GM19023 (cell line): ENCODE data around the gene CCKAR.
"Not testable (repeated sequence)": the region's sequence is repeated elsewhere in the genome, so short reads cannot be mapped to it uniquely, and the experiment has no call there.

ENCODE experiments used
- ATAC-seq: cut with Tn5 transposase; IDR thresholded peaks from one replicate; pipeline ENCODE4 v1.9.1; 2021; ENCODE audit warnings: mild to moderate bottlenecking, moderate library complexity; ENCODE audit not compliant: unreplicated experiment

Gene CCKAR, protein sequence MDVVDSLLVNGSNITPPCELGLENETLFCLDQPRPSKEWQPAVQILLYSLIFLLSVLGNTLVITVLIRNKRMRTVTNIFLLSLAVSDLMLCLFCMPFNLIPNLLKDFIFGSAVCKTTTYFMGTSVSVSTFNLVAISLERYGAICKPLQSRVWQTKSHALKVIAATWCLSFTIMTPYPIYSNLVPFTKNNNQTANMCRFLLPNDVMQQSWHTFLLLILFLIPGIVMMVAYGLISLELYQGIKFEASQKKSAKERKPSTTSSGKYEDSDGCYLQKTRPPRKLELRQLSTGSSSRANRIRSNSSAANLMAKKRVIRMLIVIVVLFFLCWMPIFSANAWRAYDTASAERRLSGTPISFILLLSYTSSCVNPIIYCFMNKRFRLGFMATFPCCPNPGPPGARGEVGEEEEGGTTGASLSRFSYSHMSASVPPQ

DNA sequence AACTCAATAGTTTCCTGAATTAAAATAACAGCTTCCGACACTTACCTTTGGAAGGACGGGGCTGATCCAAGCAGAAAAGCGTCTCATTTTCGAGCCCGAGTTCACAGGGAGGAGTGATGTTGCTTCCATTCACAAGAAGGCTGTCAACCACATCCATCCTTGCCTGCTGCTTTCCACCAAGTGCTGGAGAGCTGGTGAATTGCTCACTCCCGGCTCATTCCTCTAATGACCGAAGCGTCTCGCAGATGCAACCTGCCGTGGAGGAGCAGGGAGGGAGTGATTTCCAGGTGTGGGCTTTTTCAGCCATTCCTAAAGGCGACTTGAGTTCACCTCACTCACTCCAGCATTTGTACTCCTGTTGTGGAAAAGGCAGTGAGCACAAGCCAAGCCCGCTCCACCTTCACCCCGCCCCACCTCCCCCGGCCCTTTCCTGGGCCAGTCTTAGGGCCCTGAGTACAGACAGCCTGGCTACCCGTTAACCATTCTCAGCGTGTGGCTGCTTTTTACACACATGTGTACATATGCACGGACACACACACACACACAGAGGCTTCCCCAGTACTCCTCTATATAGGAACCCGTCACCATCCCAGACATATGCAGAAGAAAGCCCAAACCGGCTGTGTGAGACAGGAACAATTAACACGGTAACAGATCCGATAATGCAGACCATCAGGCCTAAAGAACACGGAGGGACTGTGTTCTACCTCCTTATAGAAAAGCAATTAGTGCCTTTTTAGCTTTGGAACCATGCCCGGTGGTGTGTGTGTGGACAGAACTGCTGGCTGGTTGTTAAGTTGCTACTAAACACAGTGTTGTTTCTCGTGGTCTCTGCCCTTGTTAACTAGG lies at the start of gene CCKAR:
CCKAR (minus strand) TSS at position 374 of the 849 bp plus-strand sequence; CDS start at position 157, 217 bp downstream.
- no peak for ATAC-seq

- ATAC-seq = no peak
These were observed 43.4 kb upstream of the CCKAR start for GRCh38 chr4:26533685-26534084.

GRCh38 chr4:26531491-26532116 lies 41.3 kb upstream of the CCKAR start:
- ATAC-seq = no peak

DNA sequence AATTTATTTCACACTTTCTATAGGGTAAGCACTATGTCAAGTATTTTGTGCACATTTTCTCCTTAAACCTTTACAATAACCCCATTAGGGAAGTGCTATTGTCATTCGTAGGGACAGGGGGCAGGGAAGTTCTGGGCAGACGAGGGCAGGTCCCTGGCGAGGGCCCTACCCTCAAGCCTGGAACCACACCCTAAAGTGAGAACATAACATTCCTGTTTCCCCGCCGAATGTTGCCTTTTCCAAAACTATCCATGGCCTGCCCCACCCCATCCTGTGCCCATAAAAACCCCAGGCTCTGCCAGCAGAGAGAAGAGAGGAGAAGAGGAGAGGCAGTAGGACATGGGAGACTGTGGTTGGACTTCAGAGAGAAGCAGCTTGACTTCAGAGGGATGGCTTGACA lies 39.8 kb upstream of the CCKAR start:
- no peak for ATAC-seq

DNA sequence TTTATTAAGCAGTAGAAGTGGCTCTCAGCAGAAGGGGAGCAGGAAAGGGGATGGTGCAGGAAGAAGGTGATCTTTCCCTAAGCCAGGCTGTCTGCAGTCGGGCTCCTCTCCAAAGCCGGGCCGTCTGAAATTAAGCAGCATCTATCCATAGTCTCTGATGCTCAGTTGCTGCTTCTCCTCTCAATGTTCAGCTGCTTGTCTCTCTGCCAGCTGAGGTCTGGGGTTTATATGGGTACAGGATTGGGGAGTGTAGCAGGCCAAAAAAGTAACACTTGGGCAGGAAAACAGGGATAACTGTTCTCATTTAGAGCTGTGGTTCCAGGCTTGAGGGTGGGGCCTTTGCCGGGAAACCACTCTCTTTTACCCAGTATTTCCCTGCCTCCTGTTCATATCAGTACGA lies 39.2 kb upstream of the CCKAR start:
- ATAC-seq = no peak

GRCh38 chr4:26525771-26526150 lies 35.5 kb upstream of the CCKAR start:
- ATAC-seq = no peak

- ATAC-seq = no peak
These were observed 35.0 kb upstream of the CCKAR start for GRCh38 chr4:26525136-26525770.

- no peak for ATAC-seq
These were observed 33.7 kb upstream of the CCKAR start for GRCh38 chr4:26524011-26524410.

DNA sequence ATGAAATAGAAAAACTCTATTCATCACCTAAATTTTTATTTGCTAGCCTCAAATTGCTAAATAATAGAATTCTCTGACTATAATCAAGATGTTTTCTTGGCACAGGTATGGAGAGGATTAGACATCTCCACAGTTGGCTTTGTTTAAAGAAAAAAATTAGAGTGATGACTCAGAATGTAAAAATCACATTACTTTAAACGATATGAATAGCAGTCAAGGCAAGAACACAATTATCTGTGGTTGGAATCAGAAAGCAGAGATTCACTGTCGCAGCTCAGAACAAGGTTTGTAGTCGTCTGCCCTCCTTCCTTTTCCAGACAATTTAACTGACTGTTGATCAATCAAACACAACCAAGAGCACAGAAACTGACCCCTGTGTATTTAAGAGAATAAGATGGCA lies 32.2 kb upstream of the CCKAR start:
- ATAC-seq = no peak

GRCh38 chr4:26520728-26521450 lies 30.6 kb upstream of the CCKAR start:
- no peak for ATAC-seq

DNA sequence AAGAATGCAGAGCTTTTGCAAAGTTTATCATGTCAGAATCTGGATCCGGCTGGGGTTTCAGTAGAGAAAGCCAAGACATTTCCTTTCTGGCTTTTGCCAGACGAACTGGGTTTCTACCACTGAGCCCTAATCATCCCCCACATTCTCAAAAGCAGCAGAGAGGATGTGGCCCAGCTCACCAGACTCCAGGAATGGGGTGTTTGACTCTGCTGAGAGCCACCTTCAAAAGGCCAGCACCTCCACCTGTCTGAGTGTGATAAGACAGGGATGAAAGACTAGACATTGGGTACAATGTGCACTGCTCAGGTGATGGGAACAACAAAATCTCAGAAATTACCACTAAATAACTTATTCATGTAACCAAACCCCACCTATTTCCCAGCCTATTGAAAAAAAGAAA lies 25.7 kb upstream of the CCKAR start:
- no peak for ATAC-seq

DNA sequence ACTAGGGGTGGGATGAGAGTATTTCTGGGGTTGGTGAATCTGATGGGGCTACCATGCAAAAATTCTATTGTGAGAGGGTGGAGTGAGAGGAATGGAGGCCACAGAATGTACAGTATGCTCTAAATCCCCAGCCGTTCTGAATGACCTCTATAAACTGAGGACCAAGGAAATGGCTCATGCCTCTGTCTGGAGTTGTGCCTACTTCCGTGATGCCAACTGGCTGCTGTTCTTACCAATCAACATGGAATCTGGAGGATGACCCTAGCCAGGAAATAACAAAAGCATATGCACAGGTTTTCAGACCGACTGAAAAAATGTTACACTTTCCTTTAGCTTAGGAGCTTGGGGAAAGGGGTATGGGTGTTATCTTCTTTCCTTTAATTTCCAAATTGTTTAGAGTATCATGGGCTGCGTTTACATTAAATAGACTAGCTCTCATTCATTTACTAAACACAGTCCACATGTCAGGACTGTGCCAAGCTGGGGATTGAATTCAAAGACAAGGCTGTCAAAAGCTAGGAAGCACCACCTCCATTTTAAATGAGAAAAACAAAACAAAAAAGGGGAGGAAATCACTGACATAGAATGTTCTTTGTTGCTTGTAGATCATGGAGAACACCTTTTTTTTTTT lies 20.2 kb upstream of the CCKAR start:
- ATAC-seq = no peak

- ATAC-seq = no peak
These were observed 19.5 kb upstream of the CCKAR start for GRCh38 chr4:26509681-26510333.

- ATAC-seq = no peak
These were observed 17.0 kb upstream of the CCKAR start for GRCh38 chr4:26507286-26507685.

- no peak for ATAC-seq
These were observed 13.6 kb upstream of the CCKAR start for GRCh38 chr4:26503844-26504243.

- ATAC-seq = no peak
These were observed 13.1 kb upstream of the CCKAR start for GRCh38 chr4:26503427-26503826.

GRCh38 chr4:26500565-26500999 lies 10.3 kb upstream of the CCKAR start:
- ATAC-seq = not testable (repeated sequence)

- no peak for ATAC-seq
These were observed 6.0 kb upstream of the CCKAR start for GRCh38 chr4:26496207-26496783.

GRCh38 chr4:26493461-26493860 lies 3.2 kb upstream of the CCKAR start:
- no peak for ATAC-seq
